OCI-LY3 (cell line): ENCODE results near the gene GBA2.

Source experiments
- H2AFZ ChIP-seq: fragments of 200-600, 300-600 bp; shearing (Covaris generic); 2 replicates; pipeline ENCODE4 v1.6.0; 2014; ENCODE audit warnings: antibody characterized with exemption, low read depth, low read length
- H3K27ac ChIP-seq: fragments of 200-600, 300-600 bp; sonication (generic); 2 replicates; pipeline ENCODE4 v1.5.1; 2014; ENCODE audit warnings: mild to moderate bottlenecking, low read length, moderate library complexity, mixed read lengths
- H3K27me3 ChIP-seq: fragments of 200-600, 300-600 bp; sonication (generic); 2 replicates; pipeline ENCODE4 v1.6.1; 2014; ENCODE audit warnings: low read depth, low read length, mixed read lengths
- H3K36me3 ChIP-seq: fragments of 200-600, 300-600 bp; sonication (generic); replicated peaks from 2 replicates; pipeline ENCODE3; 2014; ENCODE audit warnings: low read depth, low read length, mixed read lengths
- H3K4me1 ChIP-seq: fragments of 300-600, 200-600 bp; sonication (generic); 2 replicates; pipeline ENCODE4 v1.6.1; 2014; ENCODE audit warnings: low read length, mixed read lengths
- H3K4me2 ChIP-seq: fragments of 200-600, 300-600 bp; sonication (generic); 2 replicates; pipeline ENCODE4 v1.6.1; 2014; ENCODE audit warnings: low read length, mixed read lengths
- H3K4me3 ChIP-seq: fragments of 300-600, 200-600 bp; sonication (generic); 2 replicates; pipeline ENCODE4 v1.5.1; 2014; ENCODE audit warnings: antibody characterized with exemption, mild to moderate bottlenecking, low read length, moderate library complexity
- H3K79me2 ChIP-seq: fragments of 300-600, 200-600 bp; shearing (Covaris generic); 2 replicates; pipeline ENCODE4 v1.6.1; 2014; ENCODE audit warnings: mild to moderate bottlenecking, low read length, mixed read lengths
- H3K9ac ChIP-seq: fragments of 300-600, 200-600 bp; shearing (Covaris generic); 2 replicates; pipeline ENCODE4 v1.6.0; 2014; ENCODE audit warnings: mild to moderate bottlenecking, low read length, moderate library complexity
- H3K9me3 ChIP-seq: fragments of 200-600, 300-600 bp; shearing (Covaris generic); 2 replicates; pipeline ENCODE4 v1.6.1; 2014; ENCODE audit warnings: low read length, mixed read lengths; ENCODE audit not compliant: insufficient read depth
- H4K20me1 ChIP-seq: fragments of 200-600, 300-600 bp; sonication (generic); 2 replicates; pipeline ENCODE4 v1.6.1; 2016; ENCODE audit warnings: low read length, mixed read lengths; ENCODE audit not compliant: insufficient read depth
- CTCF ChIP-seq: fragments of 200-600, 300-600 bp; sonication (generic); IDR thresholded peaks from 2 replicates; pipeline ENCODE4 v1.5.1; 2014; ENCODE audit warnings: antibody characterized with exemption, low read length, low read depth
- EZH2phosphoT487 ChIP-seq: fragments of 200-600 bp; shearing (Covaris generic); IDR thresholded peaks from 2 replicates; pipeline ENCODE4 v1.6.1; 2018; ENCODE audit warnings: antibody characterized with exemption, mixed run types, low read depth

GBA2 gene

GRCh38 chr9:35691757-35692301 lies 57.2 kb downstream of the GBA2 start:
- TF ChIP-seq EZH2phosphoT487, result no peak
- TF ChIP-seq CTCF, result no peak
- Histone ChIP-seq H3K27me3 (no peaks in the 10 kb centered on the region), H2AFZ (no peak overlapping the region), H3K4me2 (no peak overlapping the region), H3K36me3 (peaks cover 11% of the 10 kb centered on the region), H3K4me1 (peaks cover 8% of the 10 kb centered on the region; the same call in 1 of the 2 replicates), H4K20me1 (no peaks in the 10 kb centered on the region; the same call in 1 of the 2 replicates), H3K27ac (no peak overlapping the region), H3K4me3 (peak overlapping the region; percentile 83; the same call in 1 of the 2 replicates), H3K79me2 (no peaks in the 10 kb centered on the region), H3K9me3 (no peaks in the 10 kb centered on the region), H3K9ac (no peak overlapping the region)

GRCh38 chr9:35691334-35691650 lies 57.7 kb downstream of the GBA2 start:
- H3K9ac ChIP-seq, result peak overlapping the region; percentile 82
- peaks cover 7% of the 10 kb centered on the region for H3K36me3 ChIP-seq
- no peaks in the 10 kb centered on the region for H3K27me3 ChIP-seq
- no peaks in the 10 kb centered on the region for H3K9me3 ChIP-seq
- peak overlapping the region; percentile 68 for H3K4me2 ChIP-seq
- TF ChIP-seq EZH2phosphoT487 (no peak), CTCF (no peak)
- no peak overlapping the region for H3K27ac ChIP-seq
- peak overlapping the region; percentile 82 for H2AFZ ChIP-seq
- H3K4me3 ChIP-seq, result peak overlapping the region; percentile 83
- H3K4me1 ChIP-seq, result peaks cover 8% of the 10 kb centered on the region; the same call in 1 of the 2 replicates
- no peaks in the 10 kb centered on the region for H4K20me1 ChIP-seq
- H3K79me2 ChIP-seq, result no peaks in the 10 kb centered on the region

GRCh38 chr9:35690614-35691333 lies 58.3 kb downstream of the GBA2 start:
- Histone ChIP-seq H3K4me1 (peaks cover 8% of the 10 kb centered on the region; the same call in 1 of the 2 replicates), H3K27me3 (no peaks in the 10 kb centered on the region), H3K79me2 (no peaks in the 10 kb centered on the region), H3K27ac (no peak overlapping the region), H3K4me2 (peak overlapping the region; percentile 68), H3K36me3 (peaks cover 2% of the 10 kb centered on the region), H4K20me1 (no peaks in the 10 kb centered on the region), H2AFZ (peak overlapping the region; percentile 82), H3K9ac (peak overlapping the region; percentile 82), H3K4me3 (peak overlapping the region; percentile 83), H3K9me3 (no peaks in the 10 kb centered on the region)
- TF ChIP-seq EZH2phosphoT487 (no peak), CTCF (no peak)

GRCh38 chr9:35690294-35690613 lies 58.8 kb downstream of the GBA2 start:
- Histone ChIP-seq H2AFZ (peak overlapping the region; percentile 22; the same call in 1 of the 2 replicates), H3K9ac (peak overlapping the region; percentile 82), H3K27ac (no peak overlapping the region), H3K79me2 (no peaks in the 10 kb centered on the region), H3K4me2 (peak overlapping the region; percentile 68), H3K4me1 (peaks cover 8% of the 10 kb centered on the region; the same call in 1 of the 2 replicates), H3K4me3 (peak overlapping the region; percentile 83), H3K27me3 (no peaks in the 10 kb centered on the region), H3K36me3 (no peaks in the 10 kb centered on the region), H4K20me1 (no peaks in the 10 kb centered on the region), H3K9me3 (no peaks in the 10 kb centered on the region)
- no peak for TF ChIP-seq EZH2phosphoT487
- TF ChIP-seq CTCF, result no peak
